ENCODE results near the gene TXNDC8. TPM values are rescaled to one million over a fixed set of nuclear protein-coding genes. Genes with fewer than 3 reads are reported as not detected.

Gene TXNDC8
- polyA plus RNA-seq, 4 donors, result not detected

- no peaks in the 10 kb centered on the region for H3K27me3 ChIP-seq (ENCODE audit: control insufficient read depth in 3 of 3, insufficient read depth in 3 of 3, low read length in 3 of 3)
- no peak overlapping the region for H3K4me3 ChIP-seq (ENCODE audit: low read depth in 1 of 3, low read length in 3 of 3)
- FAIRE-seq (no peak), DNase-seq (no peak)
- H3K27ac ChIP-seq (ENCODE audit: low read depth in 1 of 3, low read length in 2 of 3), result no peak overlapping the region
- no peaks in the 10 kb centered on the region for H3K36me3 ChIP-seq (ENCODE audit: control insufficient read depth in 3 of 3, insufficient read depth in 2 of 3, low read depth in 1 of 3, low read length in 3 of 3)
- 83 to 92% (median 84%) methylated on average over 4 of the region's 4 CpGs for WGBS, 3 donors
- no peaks in the 10 kb centered on the region for H3K9me3 ChIP-seq (ENCODE audit: control insufficient read depth in 2 of 2, insufficient read depth in 1 of 2, low read depth in 1 of 2, low read length in 1 of 2)
- H3K4me1 ChIP-seq (ENCODE audit: control insufficient read depth in 3 of 3, insufficient read depth in 2 of 3, low read depth in 1 of 3, low read length in 2 of 3), result no peaks in the 10 kb centered on the region
Measured at GRCh38 chr9:110356639-110357395, 19.2 kb upstream of the TXNDC8 start.

- DNase-seq, result no peak
- no peaks in the 10 kb centered on the region for H3K9me3 ChIP-seq (ENCODE audit: control insufficient read depth in 2 of 2, insufficient read depth in 1 of 2, low read depth in 1 of 2, low read length in 1 of 2)
- H3K27ac ChIP-seq (ENCODE audit: low read depth in 1 of 3, low read length in 2 of 3), result no peak overlapping the region
- no peak overlapping the region for H3K4me3 ChIP-seq (ENCODE audit: low read depth in 1 of 3, low read length in 3 of 3)
- no peak for FAIRE-seq
- H3K4me1 ChIP-seq (ENCODE audit: control insufficient read depth in 3 of 3, insufficient read depth in 2 of 3, low read depth in 1 of 3, low read length in 2 of 3), result no peaks in the 10 kb centered on the region
- WGBS, 3 donors, result 89 to 95% (median 93%) methylated on average over 2 of the region's 2 CpGs
- H3K27me3 ChIP-seq (ENCODE audit: control insufficient read depth in 3 of 3, insufficient read depth in 3 of 3, low read length in 3 of 3), result no peaks in the 10 kb centered on the region
- no peaks in the 10 kb centered on the region for H3K36me3 ChIP-seq (ENCODE audit: control insufficient read depth in 3 of 3, insufficient read depth in 2 of 3, low read depth in 1 of 3, low read length in 3 of 3)
Measured at GRCh38 chr9:110355911-110356310, 18.2 kb upstream of the TXNDC8 start.

- Histone ChIP-seq H3K36me3 (ENCODE audit: control insufficient read depth in 3 of 3, insufficient read depth in 2 of 3, low read depth in 1 of 3, low read length in 3 of 3) (no peaks in the 10 kb centered on the region), H3K4me3 (ENCODE audit: low read depth in 1 of 3, low read length in 3 of 3) (no peak overlapping the region), H3K27ac (ENCODE audit: low read depth in 1 of 3, low read length in 2 of 3) (no peak overlapping the region), H3K9me3 (ENCODE audit: control insufficient read depth in 2 of 2, insufficient read depth in 1 of 2, low read depth in 1 of 2, low read length in 1 of 2) (no peaks in the 10 kb centered on the region), H3K4me1 (ENCODE audit: control insufficient read depth in 3 of 3, insufficient read depth in 2 of 3, low read depth in 1 of 3, low read length in 2 of 3) (no peaks in the 10 kb centered on the region), H3K27me3 (ENCODE audit: control insufficient read depth in 3 of 3, insufficient read depth in 3 of 3, low read length in 3 of 3) (no peaks in the 10 kb centered on the region)
- WGBS, 3 donors, result 15 to 33% (median 17%) methylated on average over 1 of the region's 1 CpG
- DNase-seq (peak in 1 of 2 donors; percentile 42), FAIRE-seq (no peak)
Measured at GRCh38 chr9:110351009-110351467, 13.4 kb upstream of the TXNDC8 start.

- WGBS, 3 donors, result 41 to 52% (median 48%) methylated on average over 3 of the region's 3 CpGs
Measured at GRCh38 chr9:110346325-110346724, 8.7 kb upstream of the TXNDC8 start.

GRCh38 chr9:110344821-110345220 is 7.2 kb upstream of the TXNDC8 start:
- no peak for DNase-seq
- H3K36me3 ChIP-seq (ENCODE audit: control insufficient read depth in 3 of 3, insufficient read depth in 2 of 3, low read depth in 1 of 3, low read length in 3 of 3), result no peaks in the 10 kb centered on the region
- FAIRE-seq, result no peak
- H3K27ac ChIP-seq (ENCODE audit: low read depth in 1 of 3, low read length in 2 of 3), result no peak overlapping the region
- WGBS, 3 donors, result 72 to 92% (median 90%) methylated on average over 6 of the region's 6 CpGs
- H3K4me1 ChIP-seq (ENCODE audit: control insufficient read depth in 3 of 3, insufficient read depth in 2 of 3, low read depth in 1 of 3, low read length in 2 of 3), result no peaks in the 10 kb centered on the region
- H3K27me3 ChIP-seq (ENCODE audit: control insufficient read depth in 3 of 3, insufficient read depth in 3 of 3, low read length in 3 of 3), result no peaks in the 10 kb centered on the region
- H3K4me3 ChIP-seq (ENCODE audit: low read depth in 1 of 3, low read length in 3 of 3), result no peak overlapping the region
- no peaks in the 10 kb centered on the region for H3K9me3 ChIP-seq (ENCODE audit: control insufficient read depth in 2 of 2, insufficient read depth in 1 of 2, low read depth in 1 of 2, low read length in 1 of 2)

More at GRCh38 chr9:110346325-110346724, 8.7 kb upstream of the TXNDC8 start:
- no peaks in the 10 kb centered on the region for H3K27me3 ChIP-seq (ENCODE audit: control insufficient read depth in 3 of 3, insufficient read depth in 3 of 3, low read length in 3 of 3)
- no peaks in the 10 kb centered on the region for H3K36me3 ChIP-seq (ENCODE audit: control insufficient read depth in 3 of 3, insufficient read depth in 2 of 3, low read depth in 1 of 3, low read length in 3 of 3)
- no peak for FAIRE-seq
- no peak overlapping the region for H3K4me3 ChIP-seq (ENCODE audit: low read depth in 1 of 3, low read length in 3 of 3)
- no peak for DNase-seq
- H3K9me3 ChIP-seq (ENCODE audit: control insufficient read depth in 2 of 2, insufficient read depth in 1 of 2, low read depth in 1 of 2, low read length in 1 of 2), result no peaks in the 10 kb centered on the region
- H3K4me1 ChIP-seq (ENCODE audit: control insufficient read depth in 3 of 3, insufficient read depth in 2 of 3, low read depth in 1 of 3, low read length in 2 of 3), result no peaks in the 10 kb centered on the region
- H3K27ac ChIP-seq (ENCODE audit: low read depth in 1 of 3, low read length in 2 of 3), result no peak overlapping the region

GRCh38 chr9:110343551-110343950 is 5.9 kb upstream of the TXNDC8 start:
- DNase-seq (no peak), FAIRE-seq (no peak)
- WGBS, 3 donors, result 82 to 97% (median 90%) methylated on average over 5 of the region's 5 CpGs
- Histone ChIP-seq H3K9me3 (ENCODE audit: control insufficient read depth in 2 of 2, insufficient read depth in 1 of 2, low read depth in 1 of 2, low read length in 1 of 2) (no peaks in the 10 kb centered on the region), H3K27me3 (ENCODE audit: control insufficient read depth in 3 of 3, insufficient read depth in 3 of 3, low read length in 3 of 3) (no peaks in the 10 kb centered on the region), H3K27ac (ENCODE audit: low read depth in 1 of 3, low read length in 2 of 3) (no peak overlapping the region), H3K4me1 (ENCODE audit: control insufficient read depth in 3 of 3, insufficient read depth in 2 of 3, low read depth in 1 of 3, low read length in 2 of 3) (no peaks in the 10 kb centered on the region), H3K4me3 (ENCODE audit: low read depth in 1 of 3, low read length in 3 of 3) (no peak overlapping the region), H3K36me3 (ENCODE audit: control insufficient read depth in 3 of 3, insufficient read depth in 2 of 3, low read depth in 1 of 3, low read length in 3 of 3) (no peaks in the 10 kb centered on the region)

- 63 to 78% (median 73%) methylated on average over 2 of the region's 2 CpGs for WGBS, 3 donors
- FAIRE-seq, result no peak
- Histone ChIP-seq H3K4me1 (ENCODE audit: control insufficient read depth in 3 of 3, insufficient read depth in 2 of 3, low read depth in 1 of 3, low read length in 2 of 3) (no peaks in the 10 kb centered on the region), H3K27me3 (ENCODE audit: control insufficient read depth in 3 of 3, insufficient read depth in 3 of 3, low read length in 3 of 3) (no peaks in the 10 kb centered on the region), H3K36me3 (ENCODE audit: control insufficient read depth in 3 of 3, insufficient read depth in 2 of 3, low read depth in 1 of 3, low read length in 3 of 3) (no peaks in the 10 kb centered on the region), H3K27ac (ENCODE audit: low read depth in 1 of 3, low read length in 2 of 3) (no peak overlapping the region), H3K4me3 (ENCODE audit: low read depth in 1 of 3, low read length in 3 of 3) (no peak overlapping the region), H3K9me3 (ENCODE audit: control insufficient read depth in 2 of 2, insufficient read depth in 1 of 2, low read depth in 1 of 2, low read length in 1 of 2) (no peaks in the 10 kb centered on the region)
- DNase-seq, result no peak
Measured at GRCh38 chr9:110340306-110340705, 2.6 kb upstream of the TXNDC8 start.

GRCh38 chr9:110338143-110338542 is 480 bp upstream of the TXNDC8 start:
- Histone ChIP-seq H3K27ac (ENCODE audit: low read depth in 1 of 3, low read length in 2 of 3) (no peak overlapping the region), H3K36me3 (ENCODE audit: control insufficient read depth in 3 of 3, insufficient read depth in 2 of 3, low read depth in 1 of 3, low read length in 3 of 3) (no peaks in the 10 kb centered on the region), H3K27me3 (ENCODE audit: control insufficient read depth in 3 of 3, insufficient read depth in 3 of 3, low read length in 3 of 3) (no peaks in the 10 kb centered on the region), H3K9me3 (ENCODE audit: control insufficient read depth in 2 of 2, insufficient read depth in 1 of 2, low read depth in 1 of 2, low read length in 1 of 2) (no peaks in the 10 kb centered on the region), H3K4me3 (ENCODE audit: low read depth in 1 of 3, low read length in 3 of 3) (no peak overlapping the region), H3K4me1 (ENCODE audit: control insufficient read depth in 3 of 3, insufficient read depth in 2 of 3, low read depth in 1 of 3, low read length in 2 of 3) (no peaks in the 10 kb centered on the region)
- FAIRE-seq, result no peak
- 68 to 83% (median 70%) methylated on average over 1 of the region's 1 CpG for WGBS, 3 donors
- no peak for DNase-seq

GRCh38 chr9:110336363-110336762 is 1.3 kb downstream of the TXNDC8 start:
- FAIRE-seq (no peak), DNase-seq (no peak)
- Histone ChIP-seq H3K27ac (ENCODE audit: low read depth in 1 of 3, low read length in 2 of 3) (no peak overlapping the region), H3K36me3 (ENCODE audit: control insufficient read depth in 3 of 3, insufficient read depth in 2 of 3, low read depth in 1 of 3, low read length in 3 of 3) (no peaks in the 10 kb centered on the region), H3K4me3 (ENCODE audit: low read depth in 1 of 3, low read length in 3 of 3) (no peak overlapping the region), H3K27me3 (ENCODE audit: control insufficient read depth in 3 of 3, insufficient read depth in 3 of 3, low read length in 3 of 3) (no peaks in the 10 kb centered on the region), H3K9me3 (ENCODE audit: control insufficient read depth in 2 of 2, insufficient read depth in 1 of 2, low read depth in 1 of 2, low read length in 1 of 2) (no peaks in the 10 kb centered on the region), H3K4me1 (ENCODE audit: control insufficient read depth in 3 of 3, insufficient read depth in 2 of 3, low read depth in 1 of 3, low read length in 2 of 3) (no peaks in the 10 kb centered on the region)
- WGBS, 3 donors, result 68 to 86% (median 74%) methylated on average over 1 of the region's 1 CpG
